Measurements from ENCODE around the gene GSTCD. TPM values are rescaled to one million over a fixed set of nuclear protein-coding genes. Genes with fewer than 3 reads are reported as not detected.

Gene GSTCD
- total RNA-seq, 3 donors from 2014 or later (not counting 1 experiment from before 2014, with no cell fraction given): 5.6 to 7.7 (median 6.2) TPM

- H3K4me3 ChIP-seq (ENCODE audit: low read length): no peak within 1 kb of the TSS
- Mint-ChIP-seq H3K36me3 (peaks cover 16% of the 10 kb centered on the region), H3K4me1 (no peaks in the 10 kb centered on the region), H3K27ac (no peak within 1 kb of the TSS), H3K4me3 (no peak within 1 kb of the TSS), H3K9me3 (peaks cover 9 to 12% of the 10 kb centered on the region in 2 donors), H3K27me3 (ENCODE audit: low read depth in 2 of 2) (peaks cover 35 to 55% of the 10 kb centered on the region in 2 donors)
- no peak within 1 kb of the TSS for H3K27ac ChIP-seq (ENCODE audit: low read length)
- H3K9me3 ChIP-seq (ENCODE audit: control insufficient read depth, insufficient read depth, low read length): peaks cover 4% of the 10 kb centered on the region
- DNase-seq (no peak), ATAC-seq (no peak)
- H3K4me1 ChIP-seq (ENCODE audit: control insufficient read depth, insufficient read depth, low read length): no peaks in the 10 kb centered on the region
- no peaks in the 10 kb centered on the region for H3K36me3 ChIP-seq (ENCODE audit: control insufficient read depth, insufficient read depth, low read length)
- intact Hi-C loops (cut with micrococcal nuclease): no loop called here
- peaks cover 19% of the 10 kb centered on the region for H3K27me3 ChIP-seq (ENCODE audit: control insufficient read depth, insufficient read depth, low read length)
- no peak for TF ChIP-seq CTCF (IDR thresholded peaks at IDR 0.05)
- WGBS (ENCODE audit: insufficient coverage): 3% methylated on average over 56 of the region's 56 CpGs
Measured at GRCh38 chr4:105894660-105895582, 186.3 kb downstream of the GSTCD start, which contains the start of gene NPNT. TSS of gene NPNT (plus strand) at chr4:105895471. CDS start at chr4:105895653, 182 bp downstream.

GRCh38 chr4:105895583-105896460, 187.2 kb downstream of the GSTCD start:
- TF ChIP-seq CTCF (IDR thresholded peaks at IDR 0.05): no peak
- Mint-ChIP-seq H3K27ac (no peak overlapping the region), H3K4me1 (no peaks in the 10 kb centered on the region), H3K4me3 (no peak overlapping the region), H3K9me3 (peaks cover 6% of the 10 kb centered on the region in 2 donors), H3K36me3 (peaks cover 16% of the 10 kb centered on the region), H3K27me3 (ENCODE audit: low read depth in 2 of 2) (peaks cover 35 to 63% of the 10 kb centered on the region in 2 donors)
- peaks cover 19% of the 10 kb centered on the region for H3K27me3 ChIP-seq (ENCODE audit: control insufficient read depth, insufficient read depth, low read length)
- no peaks in the 10 kb centered on the region for H3K4me1 ChIP-seq (ENCODE audit: control insufficient read depth, insufficient read depth, low read length)
- intact Hi-C loops (cut with micrococcal nuclease): no loop called here
- H3K9me3 ChIP-seq (ENCODE audit: control insufficient read depth, insufficient read depth, low read length): peaks cover 4% of the 10 kb centered on the region
- H3K27ac ChIP-seq (ENCODE audit: low read length): no peak overlapping the region
- no peak for ATAC-seq
- WGBS (ENCODE audit: insufficient coverage): 3% methylated on average over 84 of the region's 84 CpGs
- DNase-seq: no peak
- H3K36me3 ChIP-seq (ENCODE audit: control insufficient read depth, insufficient read depth, low read length): no peaks in the 10 kb centered on the region
- no peak overlapping the region for H3K4me3 ChIP-seq (ENCODE audit: low read length)

DNA sequence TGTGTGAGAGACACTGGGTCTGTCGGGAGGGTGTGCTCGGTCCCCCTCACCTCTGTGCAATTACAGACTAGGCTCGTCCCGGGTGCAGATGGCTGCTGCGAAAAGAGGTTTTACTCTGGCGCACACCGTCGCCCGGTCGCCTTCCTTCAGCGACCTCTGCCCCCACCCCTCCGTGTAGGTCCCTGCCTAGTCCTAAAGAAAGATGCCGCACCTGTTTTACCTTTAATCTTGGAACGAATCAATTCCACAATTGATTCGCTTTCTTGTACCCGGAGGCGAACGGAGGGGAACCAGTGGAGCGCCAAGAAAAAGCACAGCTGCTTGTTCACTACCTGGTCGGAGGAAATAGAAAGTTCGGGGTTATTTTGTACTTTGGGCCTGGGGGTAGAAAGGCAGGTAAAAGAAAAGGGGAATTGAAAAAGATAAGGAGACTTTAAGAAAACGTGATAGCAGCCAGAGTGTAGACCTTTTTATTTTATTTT, 187.9 kb downstream of the GSTCD start:
- no peaks in the 10 kb centered on the region for H3K36me3 ChIP-seq (ENCODE audit: control insufficient read depth, insufficient read depth, low read length)
- H3K4me3 Mint-ChIP-seq: no peak overlapping the region
- DNase-seq: no peak
- H3K36me3 Mint-ChIP-seq: peaks cover 16% of the 10 kb centered on the region
- H3K9me3 ChIP-seq (ENCODE audit: control insufficient read depth, insufficient read depth, low read length): peaks cover 4% of the 10 kb centered on the region
- peaks cover 6% of the 10 kb centered on the region in 2 donors for H3K9me3 Mint-ChIP-seq
- no peak for TF ChIP-seq CTCF (IDR thresholded peaks at IDR 0.05)
- H3K27ac ChIP-seq (ENCODE audit: low read length): no peak overlapping the region
- WGBS (ENCODE audit: insufficient coverage): 3% methylated on average over 21 of the region's 22 CpGs
- no peak overlapping the region for H3K27ac Mint-ChIP-seq
- no peaks in the 10 kb centered on the region for H3K4me1 Mint-ChIP-seq
- H3K4me3 ChIP-seq (ENCODE audit: low read length): no peak overlapping the region
- no peak for ATAC-seq
- intact Hi-C loops (cut with micrococcal nuclease): no loop called here
- H3K27me3 ChIP-seq (ENCODE audit: control insufficient read depth, insufficient read depth, low read length): peaks cover 19% of the 10 kb centered on the region
- no peaks in the 10 kb centered on the region for H3K4me1 ChIP-seq (ENCODE audit: control insufficient read depth, insufficient read depth, low read length)
- peaks cover 35 to 66% of the 10 kb centered on the region in 2 donors for H3K27me3 Mint-ChIP-seq (ENCODE audit: low read depth in 2 of 2)

Other genes starting within 250 kb of the GSTCD start
- 10 to 100 TPM; 41.6 to 50.6 (median 48.0) TPM for gene PPA2, start 234.7 kb upstream of the GSTCD start, total RNA-seq
- not detected for gene ARHGEF38, start 156.2 kb upstream of the GSTCD start, total RNA-seq
- gene INTS12, start 95 bp upstream of the GSTCD start, total RNA-seq: 10 to 100 TPM; 19.4 to 22.8 (median 19.9) TPM
- gene NPNT, start 186.7 kb downstream of the GSTCD start, total RNA-seq: not detected

Measured in natural killer cell (primary cell).